HT1080 (cell line): Measurements from ENCODE around the gene SLC8A1. TPM values are rescaled to one million over a fixed set of nuclear protein-coding genes. Genes with fewer than 3 reads are reported as not detected.
A peak's percentile ranks its signal among the peaks of the same experiment; 100 is the strongest.

Experiments
- DNase-seq: peaks from one replicate; pipeline ENCODE4 v3.0.0-alpha.2; 2015; ENCODE audit warnings: low read depth
- total RNA-seq: library from RNA; depleted of rRNA; stranded (reverse); fragments of >200 nt; shearing (Covaris generic); gene quantifications from 2 replicates; pipeline ENCODE4 v1.2.3, GENCODE V29; 2014

The SLC8A1 gene
- total RNA-seq, 1 experiment from 2014 or later = 8.8 TPM

DNA sequence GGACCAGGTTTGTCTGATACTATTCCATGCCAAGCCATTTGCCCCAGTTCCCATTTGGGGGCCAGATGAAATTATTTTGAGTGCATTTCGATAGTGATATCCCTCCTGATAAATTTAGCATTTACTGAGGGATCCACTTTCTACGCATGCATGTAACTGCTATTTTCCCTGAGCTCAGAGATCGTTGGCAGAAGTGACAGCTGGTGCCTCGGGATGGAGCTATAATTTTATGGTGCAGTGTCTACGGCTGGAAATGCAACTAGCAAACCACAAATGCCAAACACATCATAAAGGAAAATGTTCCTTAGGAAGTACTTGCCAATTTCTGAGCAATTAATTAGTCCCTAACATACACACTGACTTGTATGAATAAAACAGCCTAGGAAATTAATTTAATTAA is 254.8 kb downstream of the SLC8A1 start:
- no peak for DNase-seq

DNA sequence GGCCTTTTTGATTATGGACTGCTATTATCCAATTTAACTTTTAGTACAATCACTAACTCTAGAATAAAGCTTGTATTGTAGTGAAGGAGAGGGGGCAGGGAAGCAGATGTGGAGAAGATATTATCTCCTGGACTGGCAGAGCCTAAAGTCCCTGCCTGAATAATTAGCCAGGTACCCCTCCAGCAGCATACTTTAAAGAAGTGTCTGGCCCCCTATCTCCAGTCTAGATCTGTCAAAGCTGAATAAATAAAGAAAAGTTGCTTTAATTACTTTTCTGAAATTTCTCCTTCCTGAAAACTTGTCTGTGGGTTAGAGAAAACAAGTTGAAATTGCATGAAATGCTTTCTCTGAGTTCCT is 258.2 kb downstream of the SLC8A1 start:
- no peak for DNase-seq

DNA sequence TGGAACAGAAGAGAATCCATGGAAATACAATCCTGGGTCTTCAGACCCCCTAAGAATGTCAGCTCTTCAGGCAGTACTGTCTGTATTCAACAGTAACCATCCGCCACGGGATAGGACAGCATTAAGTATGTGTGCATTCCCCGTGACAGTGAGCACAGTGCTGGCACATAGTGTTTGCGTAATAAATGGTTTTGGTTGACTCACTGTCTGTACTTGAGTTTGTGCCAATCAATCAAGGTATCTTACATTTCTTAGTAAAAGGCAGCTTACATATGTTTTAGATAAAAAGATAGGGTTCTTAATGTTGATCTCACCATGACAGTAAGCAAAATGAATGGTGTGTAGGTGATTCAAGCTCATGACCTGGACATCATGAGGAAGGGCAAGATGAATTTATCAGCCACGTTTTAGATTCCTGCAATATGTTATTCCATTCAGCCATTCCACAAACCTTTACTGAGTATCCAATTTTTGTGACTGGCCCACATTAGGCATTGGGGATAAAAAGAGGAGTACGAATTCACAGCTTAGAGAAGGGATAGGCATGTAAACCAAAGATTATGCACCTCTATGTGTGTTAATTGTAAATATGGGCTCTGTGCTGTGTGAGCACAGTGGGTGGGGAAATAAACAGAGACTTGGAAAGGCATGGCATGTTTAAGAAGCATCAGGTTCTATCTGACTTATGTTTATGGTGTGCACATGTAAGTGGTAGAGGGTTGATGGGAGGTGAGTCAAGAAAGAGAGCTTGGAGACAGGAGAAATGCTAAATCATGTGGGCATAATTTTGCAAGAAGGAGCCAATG is 258.8 kb downstream of the SLC8A1 start:
- peak; percentile 35 for DNase-seq

DNA sequence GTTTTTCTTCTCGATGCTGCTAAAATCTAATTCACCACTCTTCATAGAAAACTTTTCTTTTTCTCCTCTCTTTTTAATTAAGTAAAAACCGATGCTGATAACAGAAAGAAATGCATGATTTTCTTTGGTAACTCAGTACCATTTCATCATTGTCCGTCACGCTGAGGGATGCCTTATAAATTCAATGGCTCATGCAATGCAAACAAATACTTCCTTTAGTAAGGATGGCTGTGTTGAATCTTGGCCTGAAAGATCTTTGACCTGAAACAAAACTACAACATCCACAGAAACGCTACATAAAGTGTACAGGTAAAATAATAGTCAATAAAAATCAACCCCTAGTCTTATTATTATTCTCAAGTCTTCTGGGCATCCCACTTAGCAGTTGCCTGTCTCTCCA is 261.4 kb downstream of the SLC8A1 start:
- no peak for DNase-seq

DNA sequence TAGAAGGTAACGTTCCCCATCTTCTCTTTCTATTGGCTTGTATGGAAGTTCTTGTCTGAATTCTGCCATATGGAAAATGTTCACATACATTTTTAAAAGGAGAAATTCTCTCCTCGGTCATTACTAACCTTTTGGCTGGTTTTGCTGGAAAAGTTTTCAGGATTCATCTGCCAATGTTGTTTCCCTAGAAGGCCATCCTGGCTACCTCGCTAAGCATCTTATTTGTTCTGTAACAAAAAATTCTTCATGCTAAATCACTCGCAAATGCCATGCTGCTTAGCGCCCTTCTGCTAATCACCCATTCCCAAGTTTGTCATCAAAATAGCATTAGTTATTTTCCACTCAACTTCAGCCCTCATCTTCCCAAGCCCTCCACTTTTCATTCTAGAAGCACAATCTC is 262.0 kb downstream of the SLC8A1 start:
- DNase-seq = no peak

DNA sequence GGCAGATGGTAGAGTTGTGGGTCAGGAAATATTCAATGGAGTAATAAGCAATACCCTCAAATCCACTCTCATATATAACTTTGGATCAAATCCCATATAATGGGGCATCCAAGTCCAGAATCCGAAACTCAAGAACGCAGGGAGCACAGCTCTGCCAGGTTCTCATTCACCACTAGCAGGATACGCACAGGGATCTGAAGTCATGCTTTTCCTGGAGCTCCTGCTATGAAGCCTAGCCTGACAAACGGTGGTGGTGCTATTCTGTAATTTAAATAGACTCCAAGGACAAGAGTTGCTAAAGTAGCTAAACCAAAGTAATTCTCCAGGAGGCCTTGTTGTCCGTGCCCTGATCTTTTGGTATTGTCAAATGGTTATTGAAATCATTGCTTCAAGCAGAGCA is 264.8 kb downstream of the SLC8A1 start:
- DNase-seq = no peak

DNA sequence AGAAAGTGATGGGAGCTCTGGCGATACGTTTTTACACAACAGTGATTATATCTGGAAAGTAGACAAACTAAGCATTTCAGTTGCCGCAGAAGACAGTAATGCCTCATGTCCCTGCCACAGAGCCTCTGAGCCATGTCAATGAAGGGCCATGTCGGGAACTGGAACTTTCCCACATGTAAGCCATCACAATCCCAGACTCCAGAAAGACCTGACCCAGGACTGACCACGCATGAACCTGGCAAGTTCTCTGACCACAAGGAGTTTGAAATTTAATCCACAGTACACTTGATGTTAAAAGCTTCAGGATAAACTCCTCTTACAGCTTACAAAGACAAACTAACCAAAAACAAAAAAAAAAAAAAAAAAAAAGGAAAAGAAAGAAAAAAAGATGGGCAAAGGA is 267.3 kb downstream of the SLC8A1 start:
- no peak for DNase-seq

DNA sequence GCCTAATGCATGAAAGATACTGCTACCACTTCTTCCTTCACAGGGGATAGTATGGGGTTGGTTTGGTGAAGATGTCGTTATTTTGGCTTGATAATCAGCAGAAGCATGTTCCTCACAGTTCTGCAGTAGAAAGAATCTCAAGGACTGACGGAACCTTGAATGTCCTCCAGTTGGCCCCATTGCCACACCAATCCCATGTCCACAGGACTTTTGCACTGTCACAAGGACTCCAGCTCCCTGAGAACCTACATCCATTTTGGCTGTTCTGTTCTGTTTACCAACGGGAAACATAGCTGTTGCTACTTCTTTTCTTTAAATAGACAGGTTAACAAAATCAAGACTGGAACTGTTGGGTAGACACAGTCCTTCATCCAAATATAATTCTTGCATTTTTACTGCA is 270.0 kb downstream of the SLC8A1 start:
- no peak for DNase-seq

DNA sequence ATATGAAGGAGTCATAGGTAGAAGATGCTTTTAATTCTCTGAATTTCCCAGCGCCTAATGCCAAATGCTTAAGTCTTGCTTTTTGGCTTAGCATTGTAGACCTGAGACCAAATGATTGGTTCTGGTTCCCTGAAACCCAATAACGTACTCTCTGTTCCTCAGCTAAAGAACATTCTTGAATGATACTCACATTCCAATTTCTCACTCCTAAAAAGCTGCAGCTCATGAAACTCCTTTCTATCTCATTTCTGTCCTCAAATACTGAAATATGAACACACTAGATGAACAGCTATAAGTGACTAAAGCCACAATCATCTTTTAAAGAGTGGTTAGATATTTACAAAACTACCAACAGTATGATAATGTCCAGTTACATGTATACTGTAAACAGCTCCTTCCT is 272.1 kb downstream of the SLC8A1 start:
- DNase-seq = no peak

DNA sequence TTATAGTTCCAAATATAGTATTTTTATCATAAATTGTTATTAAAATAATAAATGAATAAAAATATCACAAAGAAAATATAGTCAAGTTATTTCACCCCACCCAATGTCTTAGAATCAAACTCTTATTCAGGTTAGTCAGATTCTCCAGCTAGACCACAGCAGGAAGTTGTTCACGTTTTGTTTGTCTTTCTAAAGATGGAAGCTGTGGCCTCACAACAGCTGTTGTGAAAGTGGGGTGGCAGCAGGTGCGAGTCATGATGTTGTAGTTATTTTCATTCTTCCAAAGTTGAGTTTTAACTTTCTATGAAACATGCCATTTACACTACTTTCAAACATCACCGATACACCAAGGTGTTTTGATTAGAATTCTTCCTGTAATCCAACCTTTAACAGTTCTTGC is 272.9 kb downstream of the SLC8A1 start:
- peak; percentile 25 for DNase-seq

DNA sequence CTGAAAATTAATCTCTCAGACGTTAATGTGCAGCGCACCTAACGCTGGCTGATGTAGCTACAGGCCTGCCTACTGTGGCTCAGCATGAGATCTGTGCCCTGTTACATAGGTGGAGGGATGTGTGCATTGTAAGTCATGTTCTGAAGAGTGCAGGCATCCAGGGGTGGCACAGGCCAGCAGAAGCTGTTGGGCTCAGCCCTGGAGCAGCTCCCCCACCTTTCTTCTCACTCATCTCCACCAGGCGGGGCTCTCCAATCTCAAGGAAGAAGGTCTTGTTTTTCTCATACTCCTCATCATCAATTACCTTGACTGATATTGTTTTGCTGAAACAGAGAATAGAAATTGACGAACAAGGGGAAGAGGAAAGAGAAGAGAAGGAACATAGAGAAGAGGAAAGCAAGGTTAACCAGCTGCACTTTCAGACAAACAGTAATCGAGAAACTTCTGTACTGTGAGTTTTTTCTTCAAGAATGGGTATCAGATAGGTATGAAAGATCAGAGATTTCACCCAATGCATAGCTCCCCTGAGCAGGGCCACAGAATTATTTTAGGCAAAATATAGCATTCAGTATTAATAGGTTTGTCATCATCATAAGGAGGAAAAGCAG is 273.6 kb downstream of the SLC8A1 start:
- DNase-seq = no peak

DNA sequence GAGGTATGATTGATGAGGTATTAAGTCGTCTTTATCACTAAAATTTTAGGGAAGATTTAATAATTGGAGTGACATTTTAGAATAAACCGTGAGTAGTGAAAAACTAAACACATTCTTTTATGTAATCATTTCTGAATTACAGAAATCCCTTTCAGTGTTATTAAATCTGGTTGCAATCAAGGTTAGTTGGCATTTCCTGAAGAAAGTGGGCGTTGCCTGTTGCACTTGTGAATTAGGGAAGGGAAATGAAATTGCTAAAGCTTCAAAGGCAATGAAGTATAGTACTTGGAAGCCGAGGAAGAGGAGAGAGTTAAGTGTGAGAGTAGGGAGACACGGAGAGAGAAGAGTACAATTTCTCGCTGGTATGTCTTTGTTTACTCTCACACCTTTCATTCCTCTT is 274.5 kb downstream of the SLC8A1 start:
- DNase-seq = no peak

DNA sequence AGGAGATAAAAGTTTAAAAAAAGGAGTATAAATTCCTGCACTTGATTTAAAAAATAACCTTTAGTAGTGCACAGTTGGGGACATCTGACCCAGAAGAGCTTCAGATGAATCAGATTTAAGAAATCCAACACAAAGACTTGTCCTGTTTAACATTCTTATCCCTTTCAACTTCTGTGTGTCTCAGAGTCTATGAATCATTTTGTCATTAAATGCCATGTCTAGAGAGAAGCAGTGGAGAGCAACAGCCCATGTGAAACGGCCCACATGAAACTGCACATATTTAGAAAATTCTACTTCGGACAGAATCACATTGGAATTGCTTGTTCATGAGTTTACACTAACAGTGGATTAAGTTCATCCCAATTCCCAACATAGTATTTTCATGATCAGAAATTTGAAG is 278.6 kb downstream of the SLC8A1 start:
- DNase-seq = peak; percentile 29

DNA sequence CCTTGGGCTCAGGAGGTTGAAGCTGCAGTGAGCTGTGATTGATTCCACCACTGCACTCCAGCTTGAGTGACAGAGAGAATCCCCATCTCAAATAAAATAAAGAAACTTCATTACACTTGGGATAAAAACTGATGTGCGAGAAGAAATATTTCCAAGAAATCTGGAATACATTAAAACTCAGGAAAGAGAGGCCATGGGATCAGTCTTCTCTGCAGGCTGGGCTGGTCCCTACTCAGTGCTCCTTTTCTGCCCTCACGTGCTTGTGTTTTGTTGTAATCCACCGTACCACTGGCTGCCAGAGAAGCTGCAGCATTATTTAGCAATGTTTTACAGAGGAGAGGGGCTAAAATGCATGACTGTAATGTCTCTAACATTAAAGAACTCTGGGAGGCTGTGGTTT is 282.0 kb downstream of the SLC8A1 start:
- DNase-seq = no peak

DNA sequence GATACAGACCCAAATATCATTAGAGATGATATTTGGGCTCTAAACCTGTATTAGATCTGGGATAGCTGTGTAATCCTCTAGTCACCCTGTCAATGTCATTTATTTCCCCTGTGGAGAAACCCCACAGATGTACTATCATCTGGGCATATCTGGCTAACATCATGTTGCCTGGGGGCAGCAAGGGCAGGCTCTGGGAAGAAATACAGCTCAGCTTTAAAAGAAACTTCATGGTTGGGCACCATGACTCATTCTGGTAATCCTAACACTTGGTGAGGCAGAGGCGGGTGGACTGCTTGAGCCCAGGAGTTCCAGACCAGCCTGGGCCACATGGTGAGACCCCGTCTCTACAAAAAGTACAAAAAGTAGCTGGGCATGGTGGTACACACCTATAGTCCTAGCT is 282.5 kb downstream of the SLC8A1 start:
- DNase-seq = peak; percentile 23

DNA sequence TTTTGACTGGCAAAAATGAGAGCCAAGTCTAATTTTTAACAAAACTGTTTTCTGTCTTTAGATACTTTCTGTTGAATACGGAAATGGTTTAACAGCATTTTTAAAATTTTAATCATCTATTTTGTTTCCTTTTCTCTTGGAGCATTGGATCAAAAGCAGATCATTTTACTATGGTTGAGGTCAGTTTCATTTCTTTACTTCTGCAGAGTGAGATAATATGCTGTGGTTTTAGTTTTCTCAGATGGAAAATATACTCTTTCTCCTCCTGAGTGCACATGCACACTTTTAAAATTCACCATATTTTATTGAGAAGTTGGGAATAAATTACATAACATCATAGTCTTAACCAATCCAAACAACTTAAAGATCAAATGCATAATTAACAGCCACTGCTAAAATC is 283.3 kb downstream of the SLC8A1 start:
- DNase-seq = no peak

DNA sequence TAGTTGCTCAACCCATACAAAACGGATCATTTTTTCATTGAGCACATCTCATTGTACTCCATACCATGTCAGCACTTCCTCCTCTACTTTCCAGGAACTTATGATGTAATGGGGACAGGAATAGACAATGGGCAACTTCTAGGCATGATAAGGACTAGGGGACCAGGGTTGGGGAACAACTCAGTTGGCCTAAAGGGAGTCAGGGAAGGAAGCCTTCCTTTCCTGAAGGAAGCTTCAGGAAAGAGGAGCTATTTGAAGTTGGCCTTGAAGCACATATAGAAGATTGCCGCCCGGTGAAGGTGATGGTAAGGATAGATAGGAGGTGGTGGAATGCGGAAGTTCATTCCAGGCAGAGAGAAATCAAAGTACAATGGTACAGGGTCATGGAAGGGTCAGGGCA is 283.9 kb downstream of the SLC8A1 start:
- DNase-seq = peak; percentile 1

DNA sequence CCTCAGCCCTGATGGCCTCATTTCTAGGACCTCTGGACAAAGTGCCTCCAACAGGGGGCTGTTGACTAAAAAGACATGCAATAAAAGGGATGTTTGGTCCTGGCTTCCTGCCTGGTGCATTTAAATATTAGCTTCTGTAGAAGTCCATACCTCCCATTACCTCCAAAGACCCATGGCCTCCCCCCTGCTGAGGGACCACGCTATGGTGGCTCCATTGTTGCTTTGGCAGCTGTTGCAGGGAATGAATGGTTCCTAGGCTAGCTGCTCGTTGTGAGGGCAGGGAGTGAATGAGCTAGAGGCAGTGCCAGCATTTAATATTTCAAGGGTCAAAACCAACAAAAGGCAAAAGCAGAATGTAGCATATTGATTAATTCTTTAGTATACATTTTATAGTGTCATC is 285.9 kb downstream of the SLC8A1 start:
- no peak for DNase-seq

DNA sequence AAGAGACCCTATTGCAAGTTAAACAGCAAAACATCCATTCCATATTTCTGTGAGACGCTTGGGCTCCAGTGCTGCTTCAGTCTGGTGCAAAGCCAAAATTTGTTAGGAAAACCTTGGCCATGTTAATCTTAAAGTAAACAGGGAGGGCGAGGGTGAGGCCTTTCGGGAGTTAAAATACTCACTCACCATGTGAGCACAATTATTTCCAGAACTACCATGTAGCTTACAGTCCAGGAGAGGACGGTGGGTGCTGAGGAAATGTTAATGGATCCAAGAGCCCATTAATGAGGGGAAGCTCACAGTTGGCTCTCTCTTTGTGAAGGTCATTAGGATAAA is 286.4 kb downstream of the SLC8A1 start:
- DNase-seq = no peak

DNA sequence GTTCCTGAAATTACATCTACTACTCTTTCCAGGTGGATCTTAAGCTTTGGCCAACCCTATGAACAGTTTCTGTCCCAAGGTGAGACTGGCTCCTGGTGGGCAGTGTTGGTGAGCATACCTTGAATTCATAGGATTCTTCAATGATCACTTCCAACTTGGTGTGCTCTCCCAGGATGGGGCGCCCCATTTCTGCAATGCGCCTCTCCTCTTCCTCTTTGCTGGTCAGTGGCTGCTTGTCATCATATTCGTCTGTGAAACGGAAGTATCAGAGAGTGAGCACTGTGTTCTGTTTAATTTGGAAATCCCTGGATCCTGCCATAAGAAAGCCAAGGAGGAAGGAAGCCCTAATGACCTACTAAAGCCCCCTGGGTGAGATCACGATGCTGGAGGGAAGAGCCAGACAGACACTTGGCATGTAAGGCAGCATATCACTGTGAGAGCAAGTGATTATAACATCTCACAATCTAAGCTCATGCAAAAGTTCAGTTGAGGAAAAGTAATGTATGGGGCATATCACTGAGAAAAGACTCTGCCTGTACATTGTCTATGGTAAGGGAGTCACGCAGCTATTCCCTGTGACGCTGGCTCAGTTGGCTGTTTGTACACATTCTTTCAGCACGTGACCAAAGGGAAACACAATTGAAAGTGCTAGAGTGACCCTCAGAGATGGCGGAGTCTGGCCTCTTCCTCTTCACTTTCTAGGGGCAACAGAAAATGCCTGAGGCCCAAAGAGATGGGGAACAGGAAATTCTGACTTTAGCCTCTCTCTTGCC is 287.0 kb downstream of the SLC8A1 start:
- DNase-seq = no peak

DNA sequence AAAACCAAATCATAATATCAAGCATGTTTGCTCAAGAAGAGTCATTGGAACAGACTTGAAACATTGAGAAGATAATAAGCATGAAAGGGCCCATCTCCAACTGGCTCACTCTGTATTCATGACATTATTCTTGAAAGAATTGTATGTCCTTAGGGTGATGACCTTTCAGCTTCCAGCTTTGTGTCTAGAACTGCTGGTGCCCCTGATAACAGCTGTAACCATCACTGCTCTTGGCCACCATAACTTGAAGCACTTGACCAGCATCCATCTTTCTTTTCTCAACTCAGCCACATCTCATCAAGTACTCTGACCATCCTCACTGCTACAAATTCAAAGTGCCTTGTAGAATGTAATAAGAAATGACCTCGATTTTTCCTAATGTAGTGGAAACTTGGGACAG is 289.9 kb downstream of the SLC8A1 start:
- DNase-seq = no peak

DNA sequence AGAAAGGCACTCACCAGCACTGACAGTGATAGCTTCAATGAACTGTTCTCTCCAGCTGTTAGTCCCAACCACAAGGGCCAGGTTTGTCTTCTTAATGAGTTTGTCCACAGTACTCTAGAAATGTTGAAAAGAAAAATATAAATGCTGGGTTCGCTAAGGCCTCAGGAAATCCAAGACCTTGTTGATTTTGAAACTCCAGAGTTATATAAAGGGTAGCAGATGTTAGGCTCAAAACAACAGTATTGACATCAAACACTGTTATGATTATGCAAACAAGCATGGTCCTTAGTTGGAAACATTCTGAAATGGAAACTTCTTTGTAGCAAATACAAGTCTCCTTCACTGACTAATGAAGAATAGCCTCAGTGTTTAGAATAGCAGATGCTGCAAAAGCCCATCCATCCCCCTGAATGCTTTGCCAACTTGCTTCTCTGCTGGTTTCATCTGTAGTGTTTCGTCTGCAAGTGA is 291.1 kb downstream of the SLC8A1 start:
- DNase-seq = no peak

DNA sequence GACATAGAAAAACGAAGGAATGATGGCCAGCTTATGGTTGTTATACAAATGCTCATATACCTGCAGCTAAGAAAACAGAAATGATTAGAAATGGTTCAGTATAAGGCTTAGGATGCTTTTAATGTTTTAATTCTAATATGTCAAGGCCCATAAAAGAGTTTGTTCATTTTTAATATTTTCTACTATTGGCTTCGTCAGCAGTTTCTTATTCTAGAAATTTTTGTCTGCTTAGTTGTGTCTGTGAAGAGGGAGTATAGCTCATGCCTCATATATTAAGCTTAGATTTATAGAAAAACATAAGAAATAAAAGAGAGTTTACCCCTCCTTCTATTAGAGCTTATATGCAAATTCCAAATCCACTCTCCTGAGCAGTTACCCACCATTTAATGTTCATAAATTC is 292.6 kb downstream of the SLC8A1 start:
- no peak for DNase-seq
